Fibroblast of peridontal ligament (primary cell): ENCODE results near the gene RORC.

Experiments used
- DNase-seq: peaks from one replicate; pipeline ENCODE4 v3.0.0-alpha.2; 2010; ENCODE audit errors: extremely low read depth

RORC gene

DNA sequence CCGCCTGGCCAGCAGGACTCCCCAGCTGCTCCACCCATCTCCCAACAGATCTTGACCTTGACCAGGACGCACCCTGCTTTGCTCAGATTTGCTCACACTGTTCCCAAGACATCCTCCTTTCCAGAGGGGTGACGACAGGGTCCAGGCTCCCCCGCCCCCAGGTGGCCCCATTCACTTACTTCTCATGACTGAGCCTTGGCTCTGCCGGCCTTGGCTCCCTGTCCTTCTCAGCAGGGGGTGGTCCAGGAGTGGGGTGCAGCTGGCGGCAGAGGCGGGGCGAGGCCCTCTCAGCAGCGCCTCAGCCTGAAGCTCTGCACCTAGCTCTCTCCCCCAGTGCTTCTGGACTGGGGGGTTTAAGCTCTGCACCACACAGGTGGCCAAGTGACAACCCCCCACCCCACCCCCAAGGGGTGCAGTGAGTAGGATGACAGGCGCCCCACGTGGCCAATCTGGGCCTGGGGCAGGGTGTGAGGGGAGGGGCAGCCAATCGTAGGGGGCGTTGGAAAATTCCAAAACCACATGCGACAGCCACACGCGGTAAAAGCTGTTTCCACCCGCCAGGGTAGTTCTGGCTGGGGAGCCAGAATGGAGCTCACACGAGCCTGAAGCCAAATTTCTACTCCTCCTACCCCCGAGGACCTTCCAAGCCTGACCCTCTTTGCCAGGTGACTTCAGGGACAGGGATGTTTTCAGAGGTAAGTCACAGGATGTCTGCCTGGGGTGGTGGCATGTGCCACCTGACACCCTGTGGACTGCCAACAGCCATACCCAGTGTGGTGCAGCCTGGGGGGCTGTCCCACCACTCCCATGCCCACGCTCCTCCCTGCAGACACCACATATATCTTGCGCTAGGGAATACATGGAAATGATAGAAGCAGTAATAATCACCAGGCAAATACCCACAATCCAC is 5.6 kb downstream of the RORC start:
- DNase-seq: no peak

DNA sequence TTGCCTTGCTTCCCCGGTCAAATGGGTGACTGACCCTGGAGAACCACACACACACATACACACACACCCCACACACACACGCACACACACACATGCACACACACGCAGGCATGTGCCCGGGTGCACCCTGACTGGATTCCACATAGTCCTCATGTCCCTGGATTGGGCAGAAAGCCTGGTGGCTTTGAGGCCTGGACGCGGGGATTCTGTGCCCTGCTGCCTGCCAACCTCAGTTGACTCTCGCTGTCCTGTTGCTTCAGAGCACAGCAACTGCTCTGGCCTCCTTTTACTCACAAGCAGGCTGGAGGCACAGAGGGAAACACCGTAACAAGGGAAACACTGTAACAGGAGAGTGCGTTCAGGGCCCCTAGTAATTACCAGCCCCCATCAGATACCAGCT is 6.4 kb downstream of the RORC start:
- DNase-seq: no peak

DNA sequence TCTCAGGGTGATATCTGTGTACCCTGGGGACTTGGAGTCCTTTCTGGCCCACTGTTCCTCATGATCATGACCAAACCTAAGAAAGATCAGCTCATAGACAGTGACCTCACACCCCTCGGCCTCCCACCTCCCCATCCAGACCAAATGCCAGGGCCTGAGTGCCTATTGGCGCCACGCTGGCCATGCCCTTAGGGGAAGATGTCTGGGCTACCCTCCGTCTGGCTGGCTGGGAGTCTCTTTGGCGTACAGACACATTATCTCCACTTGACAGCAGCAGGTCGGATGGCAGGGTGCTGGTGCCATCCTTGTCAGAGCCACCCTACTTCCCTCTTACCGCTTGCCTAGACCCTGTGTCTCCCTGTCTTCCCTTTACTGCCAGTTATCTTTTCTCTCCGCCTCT is 8.4 kb downstream of the RORC start:
- no peak for DNase-seq

DNA sequence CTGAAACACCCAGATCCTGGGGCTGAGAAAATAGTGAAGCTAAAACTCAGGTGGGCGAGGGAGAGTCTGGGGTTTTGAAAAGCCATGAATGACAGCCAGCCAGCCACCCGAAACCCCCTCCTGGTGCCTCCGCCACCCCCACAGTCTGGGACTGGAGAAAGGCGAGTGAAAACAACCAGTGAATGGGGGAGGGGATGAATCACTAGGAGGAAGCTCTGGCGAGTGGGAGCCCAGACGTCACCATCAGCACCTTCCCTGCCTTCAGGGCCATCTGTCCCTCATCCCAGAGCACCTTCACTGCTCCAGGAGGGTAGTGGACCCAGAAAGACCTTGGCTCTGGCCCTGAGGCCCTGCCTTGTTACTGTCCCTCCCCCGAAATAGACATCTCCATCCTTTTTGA is 9.2 kb downstream of the RORC start:
- DNase-seq: no peak

DNA sequence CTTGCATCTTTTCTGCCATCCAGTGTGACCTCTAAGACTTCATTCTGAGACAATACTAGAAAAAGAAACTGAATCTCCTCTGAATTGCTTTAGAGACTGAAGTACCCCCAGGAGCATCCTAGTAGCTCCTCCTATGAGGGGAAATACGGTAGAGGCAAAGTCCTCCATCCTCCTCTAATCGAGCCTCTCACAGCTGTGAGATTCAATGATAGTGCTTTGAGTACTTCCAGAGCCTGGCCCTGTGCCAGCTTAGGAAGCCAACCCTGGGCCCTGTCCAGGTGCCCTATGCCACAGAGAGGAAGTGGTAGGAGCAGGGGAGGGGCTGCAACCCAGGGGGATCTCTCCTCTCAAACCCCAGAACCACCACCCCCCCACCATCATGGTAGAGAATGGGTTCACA is 10.7 kb downstream of the RORC start:
- DNase-seq: no peak

DNA sequence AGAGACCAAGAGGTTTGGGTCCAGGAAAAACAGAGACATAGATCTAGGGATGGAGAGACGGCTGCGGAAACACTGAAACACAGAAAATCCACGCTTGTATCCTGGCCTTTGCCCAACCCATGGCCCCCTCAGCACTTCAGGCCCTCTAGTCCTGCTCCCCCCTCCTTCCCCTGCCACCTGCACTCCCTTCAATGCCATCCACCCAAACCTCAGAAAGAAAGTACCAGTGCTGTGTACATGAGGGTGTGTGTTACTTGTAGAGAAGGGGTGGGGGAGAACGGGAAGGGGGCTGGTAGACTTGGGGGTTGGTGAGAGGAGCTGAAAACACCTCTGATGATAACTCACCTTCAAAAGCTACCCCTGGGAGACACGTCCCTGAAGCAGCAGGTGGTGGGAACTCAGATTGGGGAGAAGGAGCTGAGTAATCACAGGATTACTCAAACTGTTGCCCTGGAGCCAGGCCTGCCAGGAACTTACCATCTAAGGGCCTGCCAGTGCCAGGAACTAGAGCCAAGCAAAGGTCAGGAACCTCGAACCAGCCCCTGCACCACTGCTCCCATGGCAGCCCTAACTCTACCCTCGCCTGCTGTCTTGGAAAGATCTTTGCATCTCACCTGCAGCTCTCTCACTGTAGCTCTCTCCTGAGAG is 11.5 kb downstream of the RORC start:
- DNase-seq: no peak

DNA sequence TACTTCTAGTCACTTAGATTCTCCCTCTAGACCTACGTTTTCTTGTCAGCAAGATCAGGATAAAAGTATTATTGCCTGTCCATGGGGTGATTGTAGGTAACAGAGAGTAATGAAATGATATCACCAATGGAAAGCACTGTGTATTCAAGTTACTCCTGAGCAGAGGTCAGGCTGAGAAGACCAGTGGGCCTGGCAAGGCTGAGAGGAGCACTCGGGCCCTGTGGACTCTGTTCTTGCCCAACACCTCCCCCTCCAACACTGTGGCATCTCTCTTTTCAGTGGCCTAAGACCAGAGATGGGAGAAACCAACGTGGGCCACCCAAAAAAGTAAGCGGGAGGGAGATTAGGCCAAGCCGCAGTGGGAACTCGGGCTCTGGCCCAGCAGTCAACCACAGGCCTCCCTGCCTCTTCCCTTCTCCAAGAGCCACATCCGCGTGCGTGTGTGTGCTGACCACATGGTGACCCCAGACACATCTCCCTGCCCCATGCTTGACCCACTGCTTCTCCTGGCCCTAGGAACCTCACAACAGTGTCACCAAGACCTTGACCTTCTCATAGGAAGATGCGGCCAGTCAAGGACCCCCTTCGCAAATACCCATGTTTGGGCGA is 12.3 kb downstream of the RORC start:
- no peak for DNase-seq

DNA sequence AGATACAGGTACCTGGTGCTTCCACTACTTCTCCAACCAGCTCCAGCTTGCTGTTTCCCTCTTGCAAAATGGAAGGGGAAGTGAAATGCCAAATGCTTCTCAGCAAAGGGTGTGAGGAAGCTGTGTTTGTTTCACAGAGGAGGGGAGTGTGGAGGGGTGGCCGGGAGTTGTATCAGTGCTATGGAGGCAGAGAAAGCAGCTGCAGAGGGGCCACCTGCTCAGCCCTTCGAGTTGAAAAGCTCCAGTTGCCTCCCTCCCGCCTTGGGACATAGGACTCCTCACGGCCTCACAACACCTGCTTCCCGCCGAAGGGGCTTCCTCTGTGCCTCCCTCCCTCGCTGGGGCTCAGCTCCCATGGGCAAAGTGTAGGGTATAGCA is 14.3 kb downstream of the RORC start:
- no peak for DNase-seq

DNA sequence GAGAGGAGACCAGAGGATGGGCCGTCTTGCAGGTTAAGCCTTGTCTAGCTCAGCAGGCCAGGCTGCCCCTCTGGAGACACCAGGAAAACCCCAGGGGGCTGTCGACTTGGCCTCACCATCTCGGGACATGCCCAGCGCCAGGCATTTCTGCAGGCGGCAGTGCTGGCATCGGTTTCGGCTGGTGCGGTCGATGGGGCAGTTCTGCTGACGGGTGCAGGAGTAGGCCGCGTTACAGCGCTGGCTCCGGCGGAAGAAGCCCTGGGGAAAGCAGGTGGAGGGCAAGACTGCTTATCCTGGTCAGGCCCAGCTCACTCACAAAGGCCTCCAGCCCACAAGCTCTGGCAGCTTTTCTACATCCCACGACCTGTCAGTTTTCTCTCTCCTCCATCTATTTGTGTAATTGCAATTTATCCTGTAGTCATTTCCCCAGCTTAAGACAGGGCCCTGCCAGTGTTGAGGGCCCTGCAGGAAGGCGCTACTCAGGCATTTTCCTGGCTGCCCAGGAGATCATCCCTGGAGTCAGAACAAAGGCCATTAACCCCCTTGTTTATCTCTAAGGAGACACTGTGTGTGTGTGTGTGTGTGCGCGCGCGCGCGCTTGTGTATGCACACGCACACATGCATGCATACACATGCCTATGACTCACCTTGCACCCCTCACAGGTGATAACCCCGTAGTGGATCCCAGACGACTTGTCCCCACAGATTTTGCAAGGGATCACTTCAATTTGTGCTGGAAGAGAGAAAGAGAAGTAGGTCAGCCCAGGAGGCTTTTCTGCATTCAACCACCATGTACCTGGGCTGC is 14.9 kb downstream of the RORC start:
- DNase-seq: no peak

DNA sequence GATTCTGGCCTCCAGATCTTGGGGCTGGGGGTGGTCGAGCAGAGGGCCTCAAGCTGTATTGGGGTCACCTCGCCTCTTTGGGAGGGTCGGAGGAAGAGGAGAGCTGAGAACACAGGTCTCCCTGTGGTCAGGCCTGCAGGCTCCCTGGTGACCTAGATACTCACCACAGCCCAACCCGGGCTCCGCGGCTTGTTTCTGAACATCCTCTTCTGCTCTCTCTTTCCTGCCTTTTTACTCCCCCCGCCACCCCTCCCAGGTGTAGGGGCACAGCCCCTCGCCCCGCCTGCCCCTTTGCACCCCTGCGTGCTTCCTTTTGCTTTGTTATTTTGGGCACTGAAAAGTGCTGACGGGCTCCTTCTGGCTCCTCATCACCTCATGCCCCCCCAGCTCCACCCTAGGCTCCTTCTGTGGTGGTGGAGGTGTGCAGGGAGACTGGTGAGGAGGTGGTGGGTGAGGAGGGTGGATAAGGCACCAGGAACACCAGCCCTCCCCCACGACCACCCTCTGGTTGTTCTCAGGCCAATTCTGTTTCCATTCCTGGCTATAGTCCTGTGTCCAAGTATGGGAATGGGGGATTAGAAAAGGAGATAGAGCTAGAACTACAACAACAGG is 15.8 kb downstream of the RORC start:
- DNase-seq: no peak

DNA sequence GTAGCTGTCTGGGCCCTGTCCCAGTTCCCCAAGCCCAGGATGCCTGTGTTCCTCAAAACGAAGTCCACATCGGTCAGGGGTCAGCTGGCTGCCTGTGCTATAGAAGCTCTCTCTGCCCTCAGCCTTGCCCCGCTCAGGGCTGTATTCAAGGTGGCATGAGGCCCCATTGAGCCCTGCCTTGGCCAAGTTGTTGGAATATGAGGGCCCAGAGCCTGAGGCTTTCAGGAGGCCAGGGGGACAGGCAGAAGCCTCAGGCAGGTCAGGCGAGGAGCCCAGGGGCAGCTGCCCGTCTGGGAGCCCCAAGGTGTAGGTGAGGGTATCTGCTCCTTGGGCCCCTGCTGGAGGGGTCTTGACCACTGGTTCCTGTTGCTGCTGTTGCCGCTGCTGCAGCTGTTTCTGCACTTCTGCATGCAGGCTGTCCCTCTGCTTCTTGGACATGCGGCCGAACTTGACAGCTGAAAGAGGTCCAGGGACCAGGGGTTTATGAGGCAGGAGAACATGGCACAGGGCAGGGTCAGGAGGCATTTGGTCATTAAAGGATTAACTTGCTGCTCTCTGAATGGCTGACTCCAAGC is 16.5 kb downstream of the RORC start:
- no peak for DNase-seq

DNA sequence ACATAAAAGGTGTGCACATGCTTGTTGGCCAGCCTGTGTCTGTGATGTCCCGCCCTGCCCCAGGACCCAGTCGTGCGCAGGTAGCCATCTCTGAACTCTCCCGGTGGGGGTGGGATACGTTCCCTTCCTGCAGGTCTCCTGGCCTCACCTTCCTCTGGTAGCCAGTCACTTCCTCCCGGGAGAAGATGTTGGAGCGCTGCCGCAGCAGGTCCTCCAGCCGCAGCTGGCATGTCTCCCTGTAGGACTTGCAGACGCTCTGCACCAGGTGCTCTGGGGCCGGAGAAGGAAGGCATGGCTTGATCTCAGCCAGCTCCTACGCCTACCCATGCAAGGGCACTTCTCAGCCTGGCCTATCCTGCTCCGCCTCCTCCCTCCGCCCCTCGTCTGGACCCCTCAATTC is 17.2 kb downstream of the RORC start:
- no peak for DNase-seq

DNA sequence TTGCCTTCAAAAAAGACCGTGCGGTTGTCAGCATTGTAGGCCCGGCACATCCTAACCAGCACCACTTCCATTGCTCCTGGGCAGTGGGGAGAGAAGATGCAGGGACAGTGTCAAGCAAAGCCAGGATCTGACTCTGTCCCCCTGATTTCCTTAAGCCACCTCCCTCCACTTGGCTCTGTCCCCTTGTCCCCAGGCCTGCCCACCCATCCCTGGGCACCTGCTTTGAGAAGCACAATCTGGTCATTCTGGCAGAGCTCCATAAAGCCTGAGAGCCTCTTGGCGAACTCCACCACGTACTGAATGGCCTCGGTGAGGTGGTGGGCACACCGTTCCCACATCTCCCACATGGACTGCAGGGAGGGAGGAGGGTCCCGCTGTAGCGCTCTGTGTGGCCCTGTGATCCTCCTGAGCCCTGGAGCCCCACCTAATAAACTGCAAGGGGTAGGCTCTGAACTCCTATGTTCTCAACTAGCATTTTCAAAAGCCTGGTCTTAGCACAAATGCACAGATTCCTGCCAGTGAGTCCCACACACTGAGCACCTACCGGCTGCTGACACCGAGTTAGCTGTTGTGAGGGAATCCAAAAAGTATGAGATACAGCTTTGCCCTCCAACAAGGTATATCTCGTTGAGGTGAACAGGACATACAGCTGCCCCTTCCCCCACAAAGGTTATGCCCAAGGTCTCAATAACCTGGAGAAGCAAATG is 18.2 kb downstream of the RORC start:
- DNase-seq: no peak

DNA sequence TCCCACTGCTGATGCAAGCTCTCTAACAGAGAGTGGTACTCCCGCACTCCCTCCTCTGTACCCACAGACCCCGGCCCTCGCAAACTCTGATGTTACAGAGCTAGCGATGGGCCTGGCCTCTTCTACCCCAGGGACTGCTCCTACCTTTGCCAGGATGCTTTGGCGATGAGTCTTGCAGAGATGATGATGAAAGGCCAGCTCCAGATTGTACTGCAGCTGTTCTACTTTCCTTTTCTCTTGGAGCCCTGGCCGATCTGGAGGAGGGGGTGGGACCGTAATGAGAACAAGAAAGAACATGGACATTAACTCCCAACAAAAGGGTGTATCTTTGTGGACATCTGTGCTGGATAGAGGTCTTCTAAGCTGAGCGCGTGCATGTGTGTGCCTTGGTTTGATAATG is 20.4 kb downstream of the RORC start:
- DNase-seq: no peak

DNA sequence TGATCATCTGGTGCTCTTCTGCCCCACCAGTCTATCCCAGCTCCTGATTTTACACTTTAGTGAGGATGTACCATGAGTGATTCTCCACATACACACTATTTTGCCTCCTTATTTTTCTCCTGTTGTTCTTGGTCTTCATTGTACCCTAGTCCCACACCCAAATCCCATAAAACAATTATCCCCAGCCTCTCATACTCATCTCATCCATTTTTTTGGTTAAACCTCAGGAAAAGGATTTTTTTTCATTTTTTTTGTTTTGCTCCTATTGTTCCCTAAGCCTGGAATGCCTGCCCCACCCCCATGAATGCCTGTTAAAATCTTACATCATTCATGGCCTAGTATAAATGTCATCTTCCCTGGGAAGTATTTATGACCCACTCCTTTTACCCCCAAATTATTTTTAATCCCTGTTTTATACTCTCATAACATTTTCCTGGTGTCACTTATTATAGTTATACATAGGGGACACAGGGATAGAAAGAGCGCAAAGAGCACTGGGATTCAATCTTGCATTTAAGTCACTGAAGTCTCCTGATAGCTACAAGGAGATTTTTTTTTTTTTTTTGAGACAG is 21.5 kb downstream of the RORC start:
- no peak for DNase-seq

DNA sequence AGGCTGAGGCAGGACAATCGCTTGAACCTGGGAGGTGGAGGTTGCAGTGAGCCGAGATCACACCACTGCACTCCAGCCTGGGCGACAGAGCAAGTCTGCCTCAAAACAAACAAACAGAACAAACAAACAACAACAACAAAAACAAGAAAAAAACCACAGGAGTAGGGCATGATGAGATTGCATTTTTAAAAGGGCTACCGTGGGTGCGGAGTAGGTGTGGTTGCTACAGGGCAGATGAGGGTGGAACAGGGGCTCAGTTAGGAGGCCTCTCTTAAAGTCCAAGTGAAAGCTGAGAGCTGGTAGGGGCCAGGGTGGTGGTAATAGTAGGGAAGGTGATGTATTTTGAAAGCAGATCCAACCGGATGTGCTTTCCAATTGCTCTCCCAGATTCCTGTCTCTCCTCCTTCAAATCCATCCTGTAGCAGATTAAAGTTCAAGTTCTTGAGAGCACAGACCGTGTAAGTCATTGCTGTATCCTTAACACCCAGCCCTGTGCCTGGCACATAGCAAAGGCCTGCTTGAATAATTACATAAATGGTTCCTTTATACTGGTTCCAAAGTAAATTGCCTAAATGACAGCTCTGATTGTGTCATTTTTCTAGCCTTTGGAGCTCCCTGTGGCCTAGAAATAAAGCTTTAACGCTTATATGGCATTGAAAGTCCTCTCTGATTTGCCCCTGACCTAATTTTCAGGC is 22.2 kb downstream of the RORC start:
- DNase-seq: no peak

DNA sequence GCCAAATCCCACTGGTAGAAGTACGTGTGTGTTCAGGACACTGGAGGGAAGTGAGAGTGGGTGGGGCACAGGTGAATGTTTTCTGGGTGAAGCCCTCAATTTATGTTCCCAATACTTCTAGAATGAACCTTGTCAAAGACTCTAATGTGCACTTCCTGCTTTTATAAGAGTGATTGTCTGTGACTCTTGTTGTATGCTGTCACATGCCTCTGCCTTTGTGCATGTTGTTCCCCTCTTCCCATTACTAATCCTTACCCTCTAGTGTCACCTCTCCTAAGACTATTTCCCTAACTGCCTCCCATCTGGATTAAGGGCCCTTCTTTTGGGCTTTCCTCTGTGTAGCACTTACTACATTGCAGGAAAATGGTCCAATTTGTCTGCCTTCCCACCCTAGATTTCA is 23.8 kb downstream of the RORC start:
- no peak for DNase-seq

DNA sequence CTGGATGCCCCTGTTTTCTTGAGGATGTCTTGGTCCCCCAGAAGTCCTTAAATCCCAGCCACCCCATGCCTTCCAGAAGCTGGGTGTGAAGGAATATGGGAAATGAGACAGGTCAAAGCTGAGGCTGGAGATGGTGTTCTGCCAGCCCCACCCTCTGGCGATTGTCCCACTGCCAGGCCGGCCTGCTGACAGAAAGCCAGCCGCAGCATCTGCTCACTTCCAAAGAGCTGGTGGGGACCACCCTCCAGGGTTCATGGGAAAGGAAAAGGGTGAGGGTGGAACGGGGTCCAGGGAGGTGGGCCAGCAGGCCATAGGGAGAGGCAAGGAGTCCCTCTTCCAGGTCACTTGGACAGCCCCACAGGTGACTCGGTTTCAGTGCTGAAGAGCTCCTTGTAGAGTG is 24.5 kb downstream of the RORC start:
- DNase-seq: no peak

DNA sequence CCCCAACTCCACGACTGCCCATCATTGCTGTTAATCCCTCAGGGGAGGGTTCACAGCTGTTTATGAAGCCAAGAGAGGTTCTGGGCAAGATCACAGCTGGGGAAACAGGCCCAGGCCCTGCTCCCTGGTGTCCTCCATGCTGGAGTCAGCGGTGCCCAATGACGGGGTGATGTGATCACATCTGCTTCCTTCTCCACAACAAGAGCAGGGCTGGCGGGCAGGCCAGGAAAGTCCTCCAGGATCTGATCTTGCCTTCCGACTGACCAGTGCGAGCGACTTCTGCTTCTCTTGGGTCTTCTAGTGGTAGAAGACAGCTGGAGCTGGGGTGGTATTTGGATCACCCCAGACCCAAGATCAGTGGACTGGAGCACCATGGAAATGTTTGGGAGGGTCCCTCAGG is 25.4 kb downstream of the RORC start:
- no peak for DNase-seq
